HL-60/S4 treated with phorbol 12-myristate 13-acetate at 8.2 ng/mL for 4 days and 3 days (cell line): Measurements from ENCODE around the gene IMPDH2.

Experiments used
- in situ Hi-C: fragments of 300-500 bp; cut with MboI; formaldehyde crosslinking; loops from 2 replicates; pipeline ENCODE4 v1.15.0; 2022; ENCODE audit warnings: low sequenced_read_pairs

IMPDH2 gene

DNA sequence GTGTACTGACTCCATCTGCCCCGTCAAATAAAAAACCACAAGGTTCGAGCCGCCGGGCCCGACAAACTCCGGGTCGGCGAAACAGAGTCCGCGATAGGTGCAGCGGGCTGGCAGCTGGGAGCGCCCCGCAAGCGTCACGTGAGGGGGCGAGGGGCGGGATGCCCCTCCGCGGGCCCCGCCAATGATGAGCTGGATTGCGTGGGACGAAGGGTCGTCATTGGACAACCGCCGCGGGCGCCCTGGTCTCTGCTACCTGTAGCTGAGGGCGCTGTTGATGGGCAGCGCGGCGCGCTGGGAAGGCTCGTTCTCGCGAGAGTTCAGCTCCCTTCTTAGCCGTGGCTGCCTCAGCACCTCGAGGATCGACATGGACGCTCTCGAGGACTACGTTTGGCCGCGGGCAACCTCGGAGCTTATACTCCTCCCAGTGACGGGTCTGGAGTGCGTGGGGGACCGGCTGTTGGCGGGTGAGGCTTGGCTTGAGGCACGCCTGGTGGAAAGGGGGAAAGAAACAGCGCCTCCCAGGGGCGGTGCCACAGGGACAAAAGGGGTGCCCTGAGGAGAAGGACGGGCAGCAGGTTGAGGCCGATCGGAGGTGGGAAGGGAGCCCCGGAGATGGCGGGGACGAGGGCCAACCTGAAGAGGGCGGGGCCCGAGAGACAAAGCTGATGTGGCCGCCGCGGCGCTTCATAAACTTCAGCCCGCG, 22.0 kb downstream of the IMPDH2 start, which contains the start of gene WDR6:
WDR6 (plus strand) TSS at position 324 of the 703 bp plus-strand sequence; CDS start at position 365, 41 bp downstream.
- in situ Hi-C loops, result no loop called here

DNA sequence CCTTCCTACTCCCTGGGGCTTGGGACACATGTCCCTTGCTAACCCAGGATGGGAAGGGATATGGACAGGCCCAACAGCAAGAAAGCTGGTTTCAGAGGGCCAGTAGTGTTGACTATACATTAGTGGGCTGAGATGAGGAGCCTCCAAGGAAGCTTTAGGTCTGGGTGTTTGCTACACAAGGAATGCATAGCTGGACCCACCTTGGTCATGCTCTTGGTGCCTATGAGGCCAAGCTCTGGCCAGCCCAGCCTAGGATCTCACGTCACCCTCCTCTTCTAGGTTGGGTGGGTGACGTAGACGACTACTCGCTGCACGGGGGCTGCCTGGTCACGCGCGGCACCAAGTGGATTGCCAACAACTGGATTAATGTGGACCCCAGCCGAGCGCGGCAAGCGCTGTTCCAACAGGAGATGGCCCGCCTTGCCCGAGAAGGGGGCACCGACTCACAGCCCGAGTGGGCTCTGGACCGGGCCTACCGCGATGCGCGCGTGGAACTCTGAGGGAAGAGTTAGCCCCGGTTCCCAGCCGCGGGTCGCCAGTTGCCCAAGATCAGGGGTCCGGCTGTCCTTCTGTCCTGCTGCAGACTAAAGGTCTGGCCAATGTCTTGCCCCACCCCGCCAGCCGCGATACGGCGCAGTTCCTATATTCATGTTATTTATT, 22.7 kb downstream of the IMPDH2 start:
- in situ Hi-C loops, result no loop called here

DNA sequence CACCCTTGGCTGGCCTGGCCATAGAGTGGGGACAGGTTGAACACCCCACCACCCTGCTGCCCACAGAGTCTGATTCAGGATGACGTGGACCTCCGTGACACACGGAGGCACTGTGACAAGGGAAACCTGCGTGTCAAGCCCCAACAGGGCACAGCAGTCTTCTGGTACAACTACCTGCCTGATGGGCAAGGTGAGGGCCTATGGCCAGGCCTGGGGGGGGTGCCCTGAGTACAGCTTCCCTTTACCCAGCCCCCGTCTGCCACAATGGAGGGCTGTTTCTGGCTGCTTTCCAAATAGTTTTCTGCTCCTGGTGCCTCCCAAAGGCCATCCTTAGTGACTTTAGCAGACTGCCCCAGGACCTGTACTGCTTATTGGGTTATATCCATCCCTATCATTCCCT, 23.2 kb downstream of the IMPDH2 start:
- in situ Hi-C loops, result no loop called here

DNA sequence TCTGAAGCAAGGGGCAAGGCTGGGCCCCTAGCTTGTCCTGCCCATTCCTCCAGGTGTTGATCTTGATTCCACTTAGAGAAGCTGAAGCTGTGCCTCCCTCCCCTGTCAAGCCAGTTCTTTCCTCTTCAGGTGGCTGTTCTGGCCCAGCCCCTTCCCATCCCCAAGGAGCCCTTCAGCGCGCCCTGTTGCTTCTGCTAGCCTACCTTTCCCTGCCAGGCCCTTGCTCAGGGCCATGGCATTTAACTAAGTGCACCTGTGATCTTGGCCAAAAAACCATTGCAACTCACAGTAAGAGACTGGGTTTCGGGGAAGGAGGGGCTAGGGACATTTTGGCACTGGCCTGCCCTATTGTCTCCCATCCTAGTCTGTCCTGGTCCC, 23.9 kb downstream of the IMPDH2 start:
- in situ Hi-C loops, result no loop called here

DNA sequence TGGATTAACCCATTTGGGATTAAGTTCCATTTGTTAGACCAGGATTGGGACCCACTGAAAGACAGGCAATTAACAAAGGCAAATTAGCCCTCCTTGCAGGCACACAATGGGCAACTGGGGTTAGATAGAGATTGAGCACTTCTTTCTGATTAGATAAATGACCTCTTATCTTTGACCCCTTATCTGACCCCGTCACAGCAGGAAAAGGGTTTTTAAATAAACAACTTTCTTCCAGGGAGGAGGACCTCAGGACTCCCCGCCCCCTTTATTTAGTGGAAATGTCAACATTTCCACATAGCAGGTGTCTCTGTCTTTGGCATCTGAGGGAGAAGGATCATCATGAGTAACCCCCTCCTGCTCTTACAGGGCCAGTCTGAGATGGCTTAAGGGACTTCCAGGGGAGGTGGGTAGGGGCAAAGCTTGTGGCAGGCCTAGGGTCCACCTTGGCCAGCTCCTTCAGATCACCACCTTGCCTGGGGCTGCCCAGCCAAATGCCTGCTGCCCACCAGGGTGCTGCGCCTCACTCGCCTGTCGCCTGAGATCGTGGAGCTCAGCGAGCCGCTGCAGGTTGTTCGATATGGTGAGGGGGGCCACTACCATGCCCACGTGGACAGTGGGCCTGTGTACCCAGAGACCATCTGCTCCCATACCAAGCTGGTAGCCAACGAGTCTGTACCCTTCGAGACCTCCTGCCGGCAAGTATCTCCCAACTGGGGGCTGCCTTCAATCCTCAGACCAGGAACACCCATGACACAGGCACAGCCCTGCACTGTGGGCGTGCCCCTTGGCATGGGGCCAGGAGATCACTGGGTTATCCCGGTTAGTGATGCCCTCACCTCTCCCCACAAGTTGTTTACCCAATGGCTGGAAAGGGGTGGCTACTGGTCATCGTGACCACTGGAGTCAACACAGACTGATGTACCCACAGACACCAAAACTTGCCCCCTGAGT, 24.6 kb downstream of the IMPDH2 start:
- in situ Hi-C loops, result no loop called here

DNA sequence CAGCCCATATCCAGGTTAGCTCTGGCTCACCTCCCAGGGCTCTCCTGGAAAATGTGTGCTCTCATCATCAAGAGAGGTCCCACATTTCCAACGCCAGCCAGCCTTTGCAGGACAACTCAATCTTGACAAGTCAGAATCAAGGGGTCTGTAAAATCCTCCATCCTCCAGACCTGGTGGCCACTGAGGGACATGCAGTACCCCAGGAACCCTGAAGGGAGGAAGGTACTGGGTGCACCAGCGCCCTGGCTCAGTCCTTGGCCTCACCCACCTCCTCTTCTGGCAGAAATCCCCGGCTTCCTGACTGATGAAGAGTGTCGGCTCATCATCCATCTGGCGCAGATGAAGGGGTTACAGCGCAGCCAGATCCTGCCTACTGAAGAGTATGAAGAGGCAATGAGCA, 28.0 kb downstream of the IMPDH2 start:
- in situ Hi-C loops, result no loop called here

DNA sequence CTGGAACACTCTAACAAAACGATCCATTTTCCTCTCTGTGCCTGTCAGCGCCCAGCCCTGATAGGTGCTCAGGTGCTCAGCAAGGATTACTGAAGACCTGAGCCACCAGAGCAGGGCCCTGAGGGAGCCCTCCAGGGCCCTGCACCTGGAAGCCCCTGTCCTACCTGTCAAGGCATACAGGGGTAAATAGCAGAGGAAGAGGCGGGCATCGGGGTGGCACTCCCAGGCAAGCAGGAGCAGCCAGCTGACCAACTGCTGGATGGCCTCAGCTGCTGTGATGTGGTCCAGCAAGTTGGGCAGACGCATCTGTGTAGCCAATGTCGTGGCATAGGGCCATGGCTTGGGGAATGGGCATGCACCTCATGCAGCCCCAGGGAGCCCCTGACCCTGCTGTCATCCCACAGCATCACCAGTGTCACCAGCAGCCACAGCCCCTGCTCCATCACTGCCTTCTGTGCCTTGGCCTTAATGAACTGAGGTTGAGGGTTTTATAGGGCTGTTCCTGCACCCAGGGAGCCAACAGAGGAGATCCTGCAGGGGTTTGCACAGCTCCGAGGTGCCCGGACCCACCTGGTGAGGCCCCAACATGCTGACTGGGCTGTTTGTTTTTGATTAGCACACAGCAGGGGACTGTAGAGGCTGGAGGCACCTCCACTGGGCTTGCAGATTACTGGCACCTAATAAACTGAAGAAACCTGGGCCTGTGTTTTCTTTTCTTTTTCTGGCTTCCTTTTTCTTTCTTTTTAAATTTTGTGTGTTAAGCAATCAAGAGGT, 29.9 kb downstream of the IMPDH2 start:
- in situ Hi-C loops, result no loop called here

DNA sequence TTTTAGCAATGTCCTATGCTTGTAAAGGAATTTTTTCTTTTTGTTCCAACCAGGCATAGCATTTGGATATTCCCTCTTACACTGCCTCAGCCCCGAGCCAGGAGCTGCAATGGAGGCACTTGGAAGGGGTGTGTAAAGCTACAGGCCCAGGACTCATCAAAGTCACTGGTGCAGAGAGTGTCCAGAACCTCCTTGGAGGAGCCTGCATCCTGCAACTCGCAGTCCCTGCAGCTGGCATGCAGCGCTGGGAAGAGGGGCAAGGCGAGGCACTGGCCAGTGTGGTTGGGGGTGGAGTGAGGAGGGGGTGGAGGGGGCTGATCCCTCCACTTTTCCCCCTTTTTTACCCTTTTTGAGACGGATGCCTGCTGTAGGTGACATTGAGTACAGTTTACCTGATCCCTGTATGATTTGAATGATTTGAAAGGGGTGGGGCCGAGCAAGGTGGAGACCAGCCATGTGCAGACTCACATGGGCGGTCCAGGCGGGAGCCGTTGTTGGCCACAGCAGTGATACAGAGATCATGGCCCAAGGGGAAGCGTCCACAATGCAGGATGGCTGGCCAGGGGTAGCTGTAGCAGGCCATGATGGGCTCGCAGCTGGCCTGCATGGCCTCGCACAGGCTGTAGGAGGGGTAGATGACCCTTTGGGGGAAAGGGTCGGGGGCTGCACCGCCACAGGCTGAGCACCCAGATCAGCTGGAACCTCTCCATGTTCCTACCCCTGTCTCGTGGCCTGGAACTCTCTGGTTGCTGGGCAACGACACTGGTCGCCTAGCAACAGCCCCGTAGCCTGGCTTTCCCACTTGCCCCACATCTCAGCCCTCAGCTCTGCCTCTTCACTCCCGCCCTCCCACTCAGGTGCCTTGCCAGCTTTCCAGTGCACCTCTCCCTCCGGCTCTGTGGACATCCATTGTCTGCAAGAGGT, 31.2 kb downstream of the IMPDH2 start:
- in situ Hi-C loops, result no loop called here

DNA sequence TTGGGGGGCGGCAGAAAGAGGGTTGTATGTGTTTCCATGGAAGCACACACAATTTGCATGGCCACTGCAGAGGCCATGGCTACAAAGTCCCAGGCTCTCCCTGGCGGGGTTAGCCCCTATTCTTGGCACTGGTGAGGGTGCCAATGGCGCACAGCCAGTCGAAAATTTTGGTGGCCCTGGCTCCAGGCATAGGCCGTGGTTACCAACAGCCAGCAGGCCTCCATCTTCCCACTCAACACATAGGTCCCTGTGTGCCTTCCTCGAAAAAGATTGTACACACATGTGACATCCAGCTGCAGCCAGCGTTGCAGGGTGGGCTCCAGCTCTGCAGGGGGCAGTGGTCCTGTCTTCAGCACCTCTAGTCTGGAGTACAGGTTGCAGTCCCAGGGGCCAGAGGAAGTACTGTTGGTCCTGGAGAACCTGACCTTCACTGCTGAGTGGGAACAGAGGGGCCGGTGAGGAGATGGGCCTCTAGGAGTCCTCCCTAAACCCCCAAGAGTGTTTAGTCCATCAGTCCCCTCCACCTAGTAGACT, 32.0 kb downstream of the IMPDH2 start:
- in situ Hi-C loops, result no loop called here

DNA sequence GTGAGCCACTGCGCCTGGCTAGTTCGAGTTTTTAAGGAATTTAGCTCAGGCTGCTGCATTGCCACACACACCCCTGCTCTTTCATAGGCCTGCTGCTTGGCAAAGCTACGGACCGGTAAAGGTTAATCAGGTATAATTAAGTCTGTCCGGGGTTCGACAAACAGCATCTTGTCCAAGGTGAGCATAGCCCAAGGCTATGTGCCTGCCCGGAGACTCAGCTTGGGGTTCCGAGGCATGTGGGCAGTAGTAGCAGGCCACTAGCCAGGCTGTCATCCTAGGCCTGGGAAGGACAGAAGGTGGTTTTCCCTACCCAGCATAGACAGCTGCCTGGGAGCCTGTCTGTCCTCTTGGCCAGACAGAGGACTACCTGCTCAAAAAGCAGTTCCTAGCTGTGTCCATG, 32.6 kb downstream of the IMPDH2 start:
- in situ Hi-C loops, result no loop called here

DNA sequence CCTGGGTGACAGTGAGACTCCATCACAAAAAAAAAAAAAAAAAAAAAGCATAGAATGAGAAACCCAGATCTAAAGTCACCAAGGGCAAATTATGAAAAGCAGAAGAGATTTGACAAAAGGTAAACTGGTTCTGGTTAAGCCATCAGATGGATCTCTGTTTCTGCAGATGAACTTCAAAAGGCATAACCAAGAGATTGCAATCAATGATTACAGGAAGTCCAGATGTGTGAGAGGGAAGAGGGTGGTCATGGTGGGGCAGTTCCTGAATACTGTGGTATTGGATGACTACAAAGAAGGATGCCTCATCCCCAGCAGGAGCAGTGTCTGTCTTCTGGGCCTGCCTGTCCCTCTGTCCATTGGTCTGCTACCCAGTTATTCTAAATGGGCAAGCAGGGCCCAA, 35.4 kb downstream of the IMPDH2 start:
- in situ Hi-C loops, result no loop called here

DNA sequence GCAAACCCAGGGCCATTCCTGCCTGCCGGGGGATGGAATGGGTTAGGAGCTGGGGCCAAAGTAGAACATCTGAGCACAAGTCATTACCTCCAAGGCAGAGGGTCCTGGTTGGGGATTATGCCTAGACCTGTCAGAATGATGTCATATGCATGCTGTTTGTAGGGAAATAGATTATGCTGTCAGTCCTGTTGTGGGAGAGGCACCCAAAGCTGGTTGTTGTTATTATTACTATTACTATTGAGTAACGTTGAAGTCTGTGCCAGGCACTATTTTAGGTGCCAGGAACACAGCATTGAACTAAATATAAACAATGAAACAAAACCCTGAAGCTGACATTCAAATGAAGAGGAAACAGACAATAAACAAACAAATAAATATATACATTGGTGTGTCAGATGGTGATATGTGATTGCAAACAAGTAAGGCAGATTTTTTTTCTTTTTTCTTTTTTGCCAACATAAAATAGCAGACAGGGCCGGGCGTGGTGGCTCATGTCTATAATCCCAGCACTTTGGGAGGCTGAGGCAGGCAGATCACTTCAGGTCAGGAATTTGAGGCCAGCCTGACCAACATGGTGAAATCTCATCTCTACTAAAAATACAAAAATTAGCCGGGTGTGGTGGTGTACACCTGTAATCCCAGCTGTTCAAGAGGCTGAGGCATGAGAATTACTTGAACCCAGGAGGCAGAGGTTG, 37.2 kb downstream of the IMPDH2 start:
- in situ Hi-C loops, result no loop called here

DNA sequence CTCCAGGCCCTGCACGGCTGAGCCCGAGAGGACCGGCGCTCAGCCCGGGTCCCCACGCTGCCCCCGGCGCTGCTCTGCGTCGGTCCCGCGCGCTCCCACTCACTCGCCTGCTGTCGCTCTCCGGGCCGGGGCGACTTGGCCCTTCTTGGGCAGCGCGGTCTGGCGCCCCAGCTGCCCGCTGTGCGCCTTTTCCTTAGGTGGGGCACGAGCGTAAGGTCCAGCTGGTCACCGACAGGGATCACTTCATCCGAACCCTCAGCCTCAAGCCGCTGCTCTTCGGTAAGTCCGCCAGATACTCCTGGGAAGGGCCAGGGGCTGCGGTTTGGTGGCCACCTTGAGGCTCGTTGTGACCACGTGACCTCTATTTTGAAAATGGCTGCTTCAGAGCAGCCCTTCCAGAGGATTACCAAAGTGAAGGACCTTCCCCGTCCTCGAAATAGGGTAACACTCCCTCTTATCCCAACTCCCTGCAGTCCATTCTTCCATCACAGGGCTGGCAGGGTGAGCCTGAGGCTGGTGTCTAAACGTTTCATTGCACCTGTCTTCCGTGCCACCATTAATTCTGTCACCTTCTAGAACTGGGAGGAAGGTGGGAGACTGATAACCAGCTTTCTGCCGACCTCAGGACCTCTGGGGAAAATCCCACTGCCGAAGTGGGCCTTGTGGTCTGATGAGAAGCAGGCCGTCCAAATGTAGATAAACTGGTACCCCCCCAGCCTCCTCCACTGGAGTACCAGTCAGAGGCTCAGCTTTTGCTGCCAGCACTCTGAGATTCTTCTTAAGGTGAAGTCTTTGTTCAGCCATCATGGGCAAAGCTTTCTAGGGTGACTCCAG, 38.3 kb downstream of the IMPDH2 start:
- in situ Hi-C loops, result no loop called here

DNA sequence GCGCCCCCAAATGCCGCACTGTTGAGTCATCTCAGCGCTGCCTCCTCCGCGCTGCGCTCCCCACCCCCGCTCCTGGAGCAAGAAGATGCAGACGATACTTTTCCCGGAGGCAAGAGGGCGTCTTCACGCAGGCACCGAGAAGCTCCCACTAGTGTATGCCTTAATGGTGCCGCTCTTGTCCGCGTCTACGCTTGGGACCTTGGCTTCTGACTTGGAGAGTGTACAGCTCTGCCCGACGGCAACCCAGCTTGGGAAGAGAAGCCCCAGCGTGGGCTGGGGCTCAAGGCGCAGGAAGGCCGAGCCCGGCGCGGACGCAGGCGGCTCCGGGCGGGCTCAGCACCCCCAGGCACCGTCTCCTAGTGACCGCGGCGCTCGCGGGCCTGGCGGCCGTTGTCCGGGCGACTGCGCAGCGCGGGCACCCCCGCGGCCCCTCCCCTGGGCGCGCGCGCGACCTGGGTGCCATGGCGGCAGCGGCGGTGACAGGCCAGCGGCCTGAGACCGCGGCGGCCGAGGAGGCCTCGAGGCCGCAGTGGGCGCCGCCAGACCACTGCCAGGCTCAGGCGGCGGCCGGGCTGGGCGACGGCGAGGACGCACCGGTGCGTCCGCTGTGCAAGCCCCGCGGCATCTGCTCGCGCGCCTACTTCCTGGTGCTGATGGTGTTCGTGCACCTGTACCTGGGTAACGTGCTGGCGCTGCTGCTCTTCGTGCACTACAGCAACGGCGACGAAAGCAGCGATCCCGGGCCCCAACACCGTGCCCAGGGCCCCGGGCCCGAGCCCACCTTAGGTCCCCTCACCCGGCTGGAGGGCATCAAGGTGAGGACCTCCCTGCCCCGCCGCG, 39.2 kb downstream of the IMPDH2 start, which contains the start of gene P4HTM:
P4HTM (plus strand) TSS at position 446 of the 840 bp plus-strand sequence; CDS start at position 462, 16 bp downstream.
- in situ Hi-C loops, result no loop called here

DNA sequence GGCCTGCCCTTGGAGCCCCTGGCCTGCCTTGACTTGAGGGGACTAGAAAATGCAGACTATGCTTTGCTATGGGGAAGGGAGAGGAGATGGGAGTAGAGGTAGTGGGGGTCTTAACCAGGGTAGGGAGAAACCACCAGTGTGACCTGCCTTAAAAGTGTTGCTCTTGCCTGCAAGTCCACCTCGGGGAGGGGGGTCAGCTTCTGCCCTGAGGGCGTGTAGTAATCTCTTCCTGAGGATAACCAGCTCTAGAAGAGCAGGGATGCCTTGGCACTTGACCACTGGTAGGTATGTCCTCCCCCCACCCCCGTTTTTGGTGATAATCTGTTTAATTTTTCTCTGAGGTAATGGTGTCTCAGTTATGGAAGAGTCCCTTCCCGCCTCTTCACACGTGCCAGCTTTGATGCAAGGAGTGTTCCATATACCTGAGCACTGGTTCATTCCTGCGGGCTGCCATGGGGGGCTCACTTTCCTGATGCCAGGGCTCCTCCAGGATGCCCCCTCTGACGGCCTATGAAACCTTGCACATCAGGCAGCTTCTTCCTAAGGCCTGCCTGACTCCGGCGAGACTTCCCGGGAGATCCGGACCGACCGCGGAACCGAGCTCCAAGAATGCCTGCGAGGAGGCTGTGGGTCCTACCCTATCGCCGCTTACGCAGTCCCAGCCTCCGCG, 39.9 kb downstream of the IMPDH2 start:
- in situ Hi-C loops, result no loop called here

DNA sequence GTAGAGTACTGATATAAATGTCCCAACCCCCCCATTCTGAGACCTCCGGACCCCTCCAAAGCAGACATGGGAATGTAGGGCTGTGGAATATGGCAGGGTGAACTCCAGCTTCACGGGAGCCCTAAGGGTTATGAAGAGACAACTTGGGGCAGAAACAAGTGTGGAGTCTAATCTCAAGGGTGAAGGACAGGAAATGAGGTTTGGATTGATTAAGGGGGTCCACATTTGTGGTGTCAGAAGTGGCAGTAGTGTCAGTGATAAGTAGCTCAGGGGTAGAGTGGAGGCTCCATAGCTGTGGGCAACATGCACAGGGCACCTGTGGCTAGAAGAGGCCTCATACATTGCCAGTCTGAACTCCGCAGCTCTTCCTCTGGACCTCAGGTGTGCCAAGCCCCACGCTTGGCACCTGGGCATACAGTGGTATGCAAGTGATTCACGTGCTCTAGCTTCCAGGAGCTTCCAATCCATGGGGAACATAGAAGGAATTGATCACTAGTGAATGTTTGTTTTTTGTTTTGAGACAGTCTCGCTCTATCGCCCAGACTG, 43.3 kb downstream of the IMPDH2 start:
- in situ Hi-C loops, result no loop called here
